ENCODE measurements around the gene EYA4. TPM values are rescaled to one million over a fixed set of nuclear protein-coding genes. Genes with fewer than 3 reads are reported as not detected.

EYA4 gene
- total RNA-seq, 1 donor from 2014 or later = 24.2 TPM

DNA sequence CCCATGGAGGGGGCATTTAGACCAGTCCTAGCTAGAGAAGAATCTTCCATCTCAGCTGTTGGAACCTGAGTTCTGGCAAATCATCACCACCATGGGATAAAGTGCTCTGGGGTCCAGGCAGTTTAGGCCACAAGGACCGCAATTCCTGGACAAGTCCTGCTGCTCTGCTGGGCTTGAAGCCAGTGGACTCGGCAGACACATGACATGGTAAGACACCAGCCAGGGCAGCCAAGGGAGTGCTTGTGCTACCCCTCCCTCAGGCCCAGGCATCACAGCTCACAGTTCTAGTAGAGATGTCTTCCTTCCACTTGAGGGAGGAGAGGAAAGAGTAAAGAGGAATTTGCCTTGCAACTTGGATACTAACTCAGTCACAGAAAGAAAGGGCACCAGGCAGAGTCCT is 246.0 kb downstream of the EYA4 start:
- no peak for DNase-seq (ENCODE audit: low spot score)
- intact Hi-C loops (cut with DNase I) = no loop called here

- intact Hi-C loops (cut with DNase I) = no loop called here
- DNase-seq (ENCODE audit: low spot score) = no peak
These were observed 254.2 kb downstream of the EYA4 start for GRCh38 chr6:133495205-133495903.

DNA sequence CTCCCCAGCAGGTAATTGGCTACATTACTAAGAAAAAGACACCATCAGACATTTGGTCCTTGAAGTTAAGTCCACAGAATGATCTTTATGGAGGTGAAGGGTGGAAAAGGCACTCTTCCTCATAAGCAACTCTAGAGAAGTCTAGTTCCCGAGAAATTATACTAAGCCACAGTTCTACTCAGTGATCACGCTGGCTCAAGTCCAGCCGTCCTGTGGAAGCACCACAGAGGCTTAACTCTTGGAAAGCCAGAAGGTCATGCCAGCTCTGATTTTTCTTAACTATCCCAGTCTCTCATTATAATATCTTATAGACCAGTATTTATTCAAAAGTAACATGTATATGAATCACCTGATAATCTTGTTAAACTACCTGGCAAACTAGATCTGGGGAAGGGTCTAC is 258.5 kb downstream of the EYA4 start:
- DNase-seq (ENCODE audit: low spot score) = no peak
- intact Hi-C loops (cut with DNase I) = loop anchor here (5.0 kb wide), 1 partner anchor 257 kb away; the partner anchor contains the start of gene EYA4

- DNase-seq (ENCODE audit: low spot score) = no peak
- intact Hi-C loops (cut with DNase I) = loop anchor here (5.0 kb wide), 1 partner anchor 259 kb away; the partner anchor contains the start of gene EYA4
These were observed 260.6 kb downstream of the EYA4 start for GRCh38 chr6:133501675-133502270.

DNA sequence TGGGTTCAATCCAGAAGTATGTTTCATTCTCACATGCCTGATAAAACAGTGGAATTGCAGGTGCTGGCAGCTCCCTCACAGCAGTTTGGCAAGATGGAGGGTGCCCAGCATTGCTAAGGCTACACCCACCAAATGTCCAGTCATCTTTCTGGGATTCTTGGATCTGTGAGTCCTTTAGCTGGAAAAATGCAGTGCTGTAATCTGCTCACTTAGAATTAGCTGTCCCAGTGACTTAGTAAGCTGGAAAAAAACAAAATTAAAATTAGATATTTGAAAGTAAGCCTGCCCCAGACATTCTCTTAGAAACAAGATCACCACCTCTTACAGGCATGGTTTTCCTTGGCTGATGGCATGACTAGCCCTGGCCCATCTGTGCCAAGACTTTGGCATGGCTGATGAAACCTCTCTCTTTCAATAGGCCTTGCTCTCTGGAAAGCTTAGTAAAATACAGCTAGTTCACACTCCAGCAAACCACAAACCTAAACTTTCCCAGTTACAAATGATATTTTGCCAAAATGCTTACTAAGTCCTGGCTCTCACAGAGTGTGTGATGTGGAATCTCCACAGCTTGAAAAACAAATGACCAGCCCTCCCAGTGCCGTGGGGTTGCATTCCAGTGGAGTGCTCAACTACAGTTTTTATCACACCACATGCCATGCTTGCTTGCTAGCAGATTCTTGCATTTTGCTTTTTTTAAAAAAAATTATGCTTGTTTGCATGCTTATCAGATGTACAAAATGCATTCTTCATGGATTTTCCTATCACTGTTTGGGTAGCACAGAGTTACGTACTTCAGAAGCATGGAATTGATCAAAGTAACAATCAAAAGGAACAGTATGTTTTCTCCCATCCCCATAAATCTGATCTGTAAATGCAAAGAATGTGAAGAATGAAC is 261.5 kb downstream of the EYA4 start:
- no peak for DNase-seq (ENCODE audit: low spot score)
- intact Hi-C loops (cut with DNase I) = loop anchor here (5.0 kb wide), 1 partner anchor 260 kb away; the partner anchor contains the start of gene EYA4

- intact Hi-C loops (cut with DNase I) = loop anchor here (5.0 kb wide), 1 partner anchor 261 kb away; the partner anchor contains the start of gene EYA4
- DNase-seq (ENCODE audit: low spot score) = no peak
These were observed 262.2 kb downstream of the EYA4 start for GRCh38 chr6:133503336-133503729.

DNA sequence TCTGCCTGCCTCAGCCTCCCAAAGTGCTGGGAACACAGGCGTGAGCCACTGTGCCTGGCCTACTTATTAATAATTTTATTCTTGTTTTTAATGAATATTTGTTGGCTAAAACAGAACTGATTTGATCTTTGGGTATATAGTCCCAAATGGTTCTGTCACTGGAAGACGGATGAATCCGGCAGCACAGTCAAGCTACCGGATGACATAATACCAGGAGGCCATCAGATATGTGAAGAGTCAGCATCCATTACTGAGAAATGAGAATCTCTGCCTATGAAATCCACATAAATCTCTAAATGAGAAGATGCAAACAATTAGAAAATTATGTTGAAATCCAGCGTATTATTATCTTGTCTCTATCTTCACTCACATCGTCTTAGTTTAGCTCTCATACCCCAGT is 263.0 kb downstream of the EYA4 start:
- DNase-seq (ENCODE audit: low spot score) = no peak
- intact Hi-C loops (cut with DNase I) = loop anchor here (5.0 kb wide), 1 partner anchor 262 kb away; the partner anchor contains the start of gene EYA4

- intact Hi-C loops (cut with DNase I) = loop anchor here (5.0 kb wide), 1 partner anchor 262 kb away; the partner anchor contains the start of gene EYA4
- DNase-seq (ENCODE audit: low spot score) = no peak
These were observed 263.6 kb downstream of the EYA4 start for GRCh38 chr6:133504761-133505160.

- intact Hi-C loops (cut with DNase I) = no loop called here
- DNase-seq (ENCODE audit: low spot score) = no peak
These were observed 264.5 kb downstream of the EYA4 start for GRCh38 chr6:133505681-133506080.

- intact Hi-C loops (cut with DNase I) = loop anchor here (2.0 to 10.0 kb wide), 3 partner anchors 325 to 688 kb away; no protein-coding TSS in a partner anchor
- DNase-seq (ENCODE audit: low spot score) = no peak
These were observed 271.4 kb downstream of the EYA4 start for GRCh38 chr6:133512410-133513016.

GRCh38 chr6:133523816-133524215 is 282.7 kb downstream of the EYA4 start:
- intact Hi-C loops (cut with DNase I) = no loop called here
- DNase-seq (ENCODE audit: low spot score) = no peak

- intact Hi-C loops (cut with DNase I) = no loop called here
- DNase-seq (ENCODE audit: low spot score) = no peak
These were observed 285.3 kb downstream of the EYA4 start for GRCh38 chr6:133526436-133526835.

- intact Hi-C loops (cut with DNase I) = no loop called here
- no peak for DNase-seq (ENCODE audit: low spot score)
These were observed 287.4 kb downstream of the EYA4 start for GRCh38 chr6:133528566-133528965.

GRCh38 chr6:133532908-133533307 is 291.8 kb downstream of the EYA4 start:
- intact Hi-C loops (cut with DNase I) = no loop called here
- DNase-seq (ENCODE audit: low spot score) = no peak

GRCh38 chr6:133539502-133540259 is 298.5 kb downstream of the EYA4 start:
- intact Hi-C loops (cut with DNase I) = no loop called here
- DNase-seq (ENCODE audit: low spot score) = no peak

GRCh38 chr6:133540361-133540760 is 299.2 kb downstream of the EYA4 start:
- DNase-seq (ENCODE audit: low spot score) = no peak
- intact Hi-C loops (cut with DNase I) = no loop called here

- intact Hi-C loops (cut with DNase I) = no loop called here
- DNase-seq (ENCODE audit: low spot score) = no peak
These were observed 299.9 kb downstream of the EYA4 start for GRCh38 chr6:133541040-133541439.

DNA sequence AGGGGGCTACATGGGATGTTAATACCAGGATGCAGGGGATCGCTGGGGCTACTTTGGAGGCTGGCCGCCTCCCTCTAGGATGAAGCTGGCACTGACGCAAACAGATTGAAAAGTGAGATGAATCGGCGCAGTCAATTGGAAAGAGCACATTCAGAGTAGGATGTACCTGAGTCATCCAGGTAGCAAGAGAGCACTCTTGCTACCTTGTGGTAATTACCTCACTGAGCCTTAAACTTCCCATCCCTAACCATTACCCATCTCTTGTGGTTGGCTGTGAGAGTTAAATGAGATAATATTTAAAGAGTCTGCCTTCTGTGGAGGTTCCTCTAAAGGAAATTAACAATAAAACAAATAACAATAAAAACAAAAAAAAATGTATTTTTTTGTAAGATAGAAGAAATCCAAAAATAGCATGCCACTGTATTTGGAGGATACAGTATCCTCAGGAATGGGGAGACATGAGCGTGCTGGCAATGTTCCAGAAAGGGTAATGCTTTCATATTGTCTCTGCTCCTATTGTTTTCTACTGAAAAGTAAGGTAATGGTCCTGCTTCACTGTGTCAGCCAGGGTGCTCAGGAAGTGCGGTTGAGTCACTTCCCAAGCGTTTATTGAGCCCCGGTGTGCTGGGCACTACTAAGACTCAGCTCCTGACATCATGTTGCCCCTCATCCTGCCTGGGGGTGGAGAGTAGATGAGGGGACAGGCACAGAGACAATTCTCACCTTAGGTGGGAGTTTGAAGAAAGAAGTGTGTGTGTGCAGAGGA is 301.1 kb downstream of the EYA4 start:
- intact Hi-C loops (cut with DNase I) = no loop called here
- DNase-seq (ENCODE audit: low spot score) = no peak

Measured in cardiac septum (tissue), 1 donor.